Liver (tissue), 9 donors: ENCODE data around the gene EN1. TPM values are rescaled to one million over a fixed set of nuclear protein-coding genes. Genes with fewer than 3 reads are reported as not detected.

Experiments used
- DNase-seq: peaks from one replicate; pipeline ENCODE4 v3.0.0-alpha.2; 2017; ENCODE audit warnings: low spot score
- H3K27ac ChIP-seq, 2 donors: one replicate each; pipeline ENCODE4 v1.7.0; 2013; ENCODE audit warnings: inconsistent platforms in 2 of 2, low read length in 2 of 2, control low read depth in 1 of 2, low read depth in 1 of 2, mild to moderate bottlenecking in 1 of 2
- H3K27me3 ChIP-seq, 4 donors: one replicate each; pipeline versions ENCODE4 v1.6.1 to v1.7.0; 2013; ENCODE audit warnings: low read length in 3 of 4, inconsistent platforms in 1 of 4, mild to moderate bottlenecking in 1 of 4, moderate library complexity in 1 of 4; ENCODE audit not compliant: control insufficient read depth in 4 of 4, insufficient read depth in 4 of 4
- H3K36me3 ChIP-seq, 4 donors: one replicate each; pipeline versions ENCODE4 v1.6.1 to v1.7.0; 2013; ENCODE audit warnings: low read length in 3 of 4, mild to moderate bottlenecking in 3 of 4, low read depth in 1 of 4, moderate library complexity in 1 of 4; ENCODE audit not compliant: control insufficient read depth in 4 of 4, insufficient read depth in 3 of 4
- H3K4me1 ChIP-seq, 4 donors: one replicate each; pipeline versions ENCODE4 v1.6.1 to v1.7.0; 2013; ENCODE audit warnings: low read length in 3 of 4, mild to moderate bottlenecking in 3 of 4, moderate library complexity in 1 of 4; ENCODE audit not compliant: control insufficient read depth in 4 of 4, insufficient read depth in 4 of 4
- H3K4me3 ChIP-seq, 3 donors: one replicate each; pipeline versions ENCODE4 v1.6.1 to v1.7.0; 2013; ENCODE audit warnings: low read length in 3 of 3, control low read depth in 1 of 3, low read depth in 1 of 3, mild to moderate bottlenecking in 1 of 3
- H3K9ac ChIP-seq, 2 donors: one replicate each; pipeline ENCODE4 v1.7.0; 2013; ENCODE audit warnings: low read length in 2 of 2, mild to moderate bottlenecking in 2 of 2, moderate library complexity in 2 of 2, control low read depth in 1 of 2, low read depth in 1 of 2
- H3K9me3 ChIP-seq, 4 donors: one replicate each; pipeline versions ENCODE4 v1.6.1 to v1.7.0; 2013; ENCODE audit warnings: low read length in 3 of 4; ENCODE audit not compliant: control insufficient read depth in 4 of 4
- FOXA1 ChIP-seq: IDR thresholded peaks from 2 replicates; pipeline ENCODE4 v1.6.1; 2016; ENCODE audit warnings: antibody characterized with exemption
- NR2F2 ChIP-seq: IDR thresholded peaks from 2 replicates; pipeline ENCODE4 v1.6.1; 2016; ENCODE audit warnings: antibody characterized with exemption
- RAD21 ChIP-seq, 2 donors: IDR thresholded peaks; 2 replicates each; pipeline ENCODE4 v1.6.1; 2016; ENCODE audit warnings: antibody characterized with exemption in 2 of 2, mild to moderate bottlenecking in 2 of 2
- RXRA ChIP-seq, 2 donors: IDR thresholded peaks; 2 replicates each; pipeline ENCODE4 v1.6.1; 2017 to 2018; ENCODE audit warnings: antibody characterized with exemption in 2 of 2, mild to moderate bottlenecking in 1 of 2
- TAF1 ChIP-seq: conservative IDR thresholded peaks from 2 replicates; pipeline ENCODE4 v1.6.1; 2016; ENCODE audit warnings: antibody characterized with exemption, mild to moderate bottlenecking
- YY1 ChIP-seq: IDR thresholded peaks from 2 replicates; pipeline ENCODE4 v1.6.1; 2016; ENCODE audit warnings: antibody characterized with exemption, mild to moderate bottlenecking
- WGBS: extraction: QIAGEN DNeasy Blood & Tissue Kit; methylation state at CpG from one replicate; pipeline ENCODE4 v1.1.7; 2013; 5-methylcytosine and 5-hydroxymethylcytosine counted together
- polyA plus RNA-seq, 2 donors: library from polyadenylated mRNA; stranded (reverse) in 1 of 2; unstranded in 1 of 2; fragments of 200-250 nt in 1 of 2; fragments of >200 nt in 1 of 2; fragmentation: Nextera tagmentation in 1 of 2; extraction: Ambion mirVana in 1 of 2; gene quantifications; one replicate each; pipeline versions ENCODE4 v1.2.1 to v1.2.3, GENCODE V29; 2013 to 2015
- total RNA-seq, 2 donors: library from RNA; depleted of rRNA; stranded (reverse); fragments of >200 nt; gene quantifications; one replicate each; pipeline ENCODE4 v1.2.3, GENCODE V29; 2014
- TF ChIP-seq, protein P1 (sequence below): IDR thresholded peaks from 2 replicates; pipeline ENCODE4 v1.6.1; 2016; ENCODE audit warnings: antibody characterized with exemption
- TF ChIP-seq, protein P2 (sequence below): IDR thresholded peaks from 2 replicates; pipeline ENCODE4 v1.6.1; 2016; ENCODE audit warnings: antibody characterized with exemption, mild to moderate bottlenecking
- TF ChIP-seq, protein P3 (sequence below): IDR thresholded peaks from 2 replicates; pipeline ENCODE4 v1.6.1; 2016; ENCODE audit warnings: antibody characterized with exemption
- TF ChIP-seq, protein P4 (sequence below): fragments of 150-350 bp; IDR thresholded peaks from 2 replicates; pipeline ENCODE4 v1.5.1; 2017; ENCODE audit warnings: improper control_type of control experiment, low read depth, low read length; ENCODE audit not compliant: missing input control
- TF ChIP-seq, protein P5 (sequence below): IDR thresholded peaks from 2 replicates; pipeline ENCODE4 v1.6.1; 2016; ENCODE audit warnings: antibody characterized with exemption
- donor health status: healthy.
- donor health status: healthy.
- donor health status: healthy.
- donor health status: healthy.
- donor health status: healthy.

EN1 gene
- total and polyA plus RNA-seq, 4 donors, result not detected

DNA sequence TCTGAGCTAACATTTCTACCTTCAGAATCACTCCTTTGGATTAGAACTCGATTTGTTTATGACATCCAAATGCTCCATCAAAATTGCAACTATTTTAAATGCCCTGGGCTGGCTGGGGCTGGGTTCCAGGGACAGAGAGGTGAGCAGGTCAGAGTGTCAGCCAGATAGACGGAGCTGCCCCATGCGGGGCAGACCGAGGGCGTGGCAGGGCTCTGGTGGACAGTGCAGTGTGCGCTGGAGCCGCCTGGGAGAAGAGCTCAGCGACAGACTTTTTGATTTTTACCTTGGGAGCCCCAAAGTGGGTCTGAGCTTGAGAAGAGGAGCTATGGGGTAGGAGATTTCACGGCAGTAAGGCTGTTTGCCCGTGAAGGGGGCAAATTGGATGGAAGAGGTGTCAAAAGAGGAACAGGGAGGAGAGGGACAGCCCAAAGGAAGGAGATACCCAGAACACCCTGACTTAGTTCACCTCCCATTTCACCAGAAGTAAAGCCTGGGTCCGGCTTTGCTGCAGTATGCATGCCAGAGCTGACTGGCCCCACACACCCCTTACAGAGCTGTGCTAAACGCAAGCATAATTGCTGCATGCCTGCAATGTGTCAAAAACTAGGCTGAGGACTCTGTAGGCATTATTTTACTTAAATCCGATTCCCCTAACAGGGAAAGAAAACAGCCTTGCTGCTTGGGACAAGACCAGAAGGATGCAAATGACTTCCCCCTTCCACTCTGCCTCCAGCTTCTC is 33.7 kb downstream of the EN1 start:
- Histone ChIP-seq H3K27ac (no peak overlapping the region), H3K9me3 (no peaks in the 10 kb centered on the region), H3K9ac (no peak overlapping the region), H3K4me3 (no peak overlapping the region), H3K36me3 (no peaks in the 10 kb centered on the region), H3K4me1 (peaks cover 0 to 3% (median under 1%) of the 10 kb centered on the region in 4 donors), H3K27me3 (peaks cover 0 to 9% (median 0%) of the 10 kb centered on the region in 4 donors)
- TF ChIP-seq, protein P1, sequence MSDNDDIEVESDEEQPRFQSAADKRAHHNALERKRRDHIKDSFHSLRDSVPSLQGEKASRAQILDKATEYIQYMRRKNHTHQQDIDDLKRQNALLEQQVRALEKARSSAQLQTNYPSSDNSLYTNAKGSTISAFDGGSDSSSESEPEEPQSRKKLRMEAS, result no peak
- DNase-seq, result no peak
- WGBS, result 41% methylated on average over 13 of the region's 13 CpGs

DNA sequence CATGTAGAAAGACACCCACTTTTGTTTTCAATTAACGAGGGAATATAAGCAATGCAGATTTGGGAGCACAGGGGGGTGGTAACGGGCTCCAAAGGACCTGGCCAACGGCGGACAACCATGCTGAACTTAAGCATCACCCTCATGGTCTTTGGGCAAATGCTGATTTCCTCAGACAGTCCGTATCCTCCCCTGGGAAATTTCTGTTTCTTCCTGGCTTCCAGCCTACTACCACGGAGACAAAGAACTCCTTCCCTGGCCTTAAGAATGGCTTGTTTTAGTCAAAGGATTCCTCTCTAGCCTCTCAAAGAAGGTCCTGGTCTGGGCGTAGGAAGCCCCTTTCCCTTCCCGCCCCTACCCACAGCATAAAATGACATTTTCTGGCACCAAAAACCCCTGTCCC is 34.3 kb downstream of the EN1 start:
- H3K36me3 ChIP-seq, result no peaks in the 10 kb centered on the region
- WGBS, result 57% methylated on average over 8 of the region's 8 CpGs
- DNase-seq, result no peak
- peaks cover 0 to 9% (median 5%) of the 10 kb centered on the region in 4 donors for H3K4me1 ChIP-seq
- H3K27me3 ChIP-seq, result peaks cover 0 to 9% (median 0%) of the 10 kb centered on the region in 4 donors
- no peaks in the 10 kb centered on the region for H3K9me3 ChIP-seq
- H3K9ac ChIP-seq, result no peak overlapping the region
- no peak overlapping the region for H3K27ac ChIP-seq
- no peak for TF ChIP-seq RAD21 (IDR thresholded peaks at IDR 0.05)
- no peak for TF ChIP-seq RXRA (IDR thresholded peaks at IDR 0.05)
- TF ChIP-seq, protein P2, sequence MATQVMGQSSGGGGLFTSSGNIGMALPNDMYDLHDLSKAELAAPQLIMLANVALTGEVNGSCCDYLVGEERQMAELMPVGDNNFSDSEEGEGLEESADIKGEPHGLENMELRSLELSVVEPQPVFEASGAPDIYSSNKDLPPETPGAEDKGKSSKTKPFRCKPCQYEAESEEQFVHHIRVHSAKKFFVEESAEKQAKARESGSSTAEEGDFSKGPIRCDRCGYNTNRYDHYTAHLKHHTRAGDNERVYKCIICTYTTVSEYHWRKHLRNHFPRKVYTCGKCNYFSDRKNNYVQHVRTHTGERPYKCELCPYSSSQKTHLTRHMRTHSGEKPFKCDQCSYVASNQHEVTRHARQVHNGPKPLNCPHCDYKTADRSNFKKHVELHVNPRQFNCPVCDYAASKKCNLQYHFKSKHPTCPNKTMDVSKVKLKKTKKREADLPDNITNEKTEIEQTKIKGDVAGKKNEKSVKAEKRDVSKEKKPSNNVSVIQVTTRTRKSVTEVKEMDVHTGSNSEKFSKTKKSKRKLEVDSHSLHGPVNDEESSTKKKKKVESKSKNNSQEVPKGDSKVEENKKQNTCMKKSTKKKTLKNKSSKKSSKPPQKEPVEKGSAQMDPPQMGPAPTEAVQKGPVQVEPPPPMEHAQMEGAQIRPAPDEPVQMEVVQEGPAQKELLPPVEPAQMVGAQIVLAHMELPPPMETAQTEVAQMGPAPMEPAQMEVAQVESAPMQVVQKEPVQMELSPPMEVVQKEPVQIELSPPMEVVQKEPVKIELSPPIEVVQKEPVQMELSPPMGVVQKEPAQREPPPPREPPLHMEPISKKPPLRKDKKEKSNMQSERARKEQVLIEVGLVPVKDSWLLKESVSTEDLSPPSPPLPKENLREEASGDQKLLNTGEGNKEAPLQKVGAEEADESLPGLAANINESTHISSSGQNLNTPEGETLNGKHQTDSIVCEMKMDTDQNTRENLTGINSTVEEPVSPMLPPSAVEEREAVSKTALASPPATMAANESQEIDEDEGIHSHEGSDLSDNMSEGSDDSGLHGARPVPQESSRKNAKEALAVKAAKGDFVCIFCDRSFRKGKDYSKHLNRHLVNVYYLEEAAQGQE, result no peak
- TF ChIP-seq FOXA1, result no peak
- TF ChIP-seq, protein P3, sequence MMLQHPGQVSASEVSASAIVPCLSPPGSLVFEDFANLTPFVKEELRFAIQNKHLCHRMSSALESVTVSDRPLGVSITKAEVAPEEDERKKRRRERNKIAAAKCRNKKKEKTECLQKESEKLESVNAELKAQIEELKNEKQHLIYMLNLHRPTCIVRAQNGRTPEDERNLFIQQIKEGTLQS, result no peak
- no peak for TF ChIP-seq NR2F2
- TF ChIP-seq, protein P4, sequence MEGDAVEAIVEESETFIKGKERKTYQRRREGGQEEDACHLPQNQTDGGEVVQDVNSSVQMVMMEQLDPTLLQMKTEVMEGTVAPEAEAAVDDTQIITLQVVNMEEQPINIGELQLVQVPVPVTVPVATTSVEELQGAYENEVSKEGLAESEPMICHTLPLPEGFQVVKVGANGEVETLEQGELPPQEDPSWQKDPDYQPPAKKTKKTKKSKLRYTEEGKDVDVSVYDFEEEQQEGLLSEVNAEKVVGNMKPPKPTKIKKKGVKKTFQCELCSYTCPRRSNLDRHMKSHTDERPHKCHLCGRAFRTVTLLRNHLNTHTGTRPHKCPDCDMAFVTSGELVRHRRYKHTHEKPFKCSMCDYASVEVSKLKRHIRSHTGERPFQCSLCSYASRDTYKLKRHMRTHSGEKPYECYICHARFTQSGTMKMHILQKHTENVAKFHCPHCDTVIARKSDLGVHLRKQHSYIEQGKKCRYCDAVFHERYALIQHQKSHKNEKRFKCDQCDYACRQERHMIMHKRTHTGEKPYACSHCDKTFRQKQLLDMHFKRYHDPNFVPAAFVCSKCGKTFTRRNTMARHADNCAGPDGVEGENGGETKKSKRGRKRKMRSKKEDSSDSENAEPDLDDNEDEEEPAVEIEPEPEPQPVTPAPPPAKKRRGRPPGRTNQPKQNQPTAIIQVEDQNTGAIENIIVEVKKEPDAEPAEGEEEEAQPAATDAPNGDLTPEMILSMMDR, result no peak
- TF ChIP-seq YY1, result no peak
- TF ChIP-seq, protein P1, result no peak
- TF ChIP-seq, protein P5, sequence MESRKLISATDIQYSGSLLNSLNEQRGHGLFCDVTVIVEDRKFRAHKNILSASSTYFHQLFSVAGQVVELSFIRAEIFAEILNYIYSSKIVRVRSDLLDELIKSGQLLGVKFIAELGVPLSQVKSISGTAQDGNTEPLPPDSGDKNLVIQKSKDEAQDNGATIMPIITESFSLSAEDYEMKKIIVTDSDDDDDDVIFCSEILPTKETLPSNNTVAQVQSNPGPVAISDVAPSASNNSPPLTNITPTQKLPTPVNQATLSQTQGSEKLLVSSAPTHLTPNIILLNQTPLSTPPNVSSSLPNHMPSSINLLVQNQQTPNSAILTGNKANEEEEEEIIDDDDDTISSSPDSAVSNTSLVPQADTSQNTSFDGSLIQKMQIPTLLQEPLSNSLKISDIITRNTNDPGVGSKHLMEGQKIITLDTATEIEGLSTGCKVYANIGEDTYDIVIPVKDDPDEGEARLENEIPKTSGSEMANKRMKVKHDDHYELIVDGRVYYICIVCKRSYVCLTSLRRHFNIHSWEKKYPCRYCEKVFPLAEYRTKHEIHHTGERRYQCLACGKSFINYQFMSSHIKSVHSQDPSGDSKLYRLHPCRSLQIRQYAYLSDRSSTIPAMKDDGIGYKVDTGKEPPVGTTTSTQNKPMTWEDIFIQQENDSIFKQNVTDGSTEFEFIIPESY, result no peak
- TF ChIP-seq TAF1, result no peak
- H3K4me3 ChIP-seq, result no peak overlapping the region
